NCI-H345 treated with DMSO at 0.1 percent for 48 hours (cell line): ENCODE measurements around the gene KIAA0825.
"Not testable (repeated sequence)": the region's sequence is repeated elsewhere in the genome, so short reads cannot be mapped to it uniquely, and the experiment has no call there.

Source experiments
- DNase-seq: peaks from one replicate; lab custom pipeline; 2025; ENCODE audit not compliant: unreplicated experiment; lab: John Stamatoyannopoulos, UW

Gene KIAA0825

DNA sequence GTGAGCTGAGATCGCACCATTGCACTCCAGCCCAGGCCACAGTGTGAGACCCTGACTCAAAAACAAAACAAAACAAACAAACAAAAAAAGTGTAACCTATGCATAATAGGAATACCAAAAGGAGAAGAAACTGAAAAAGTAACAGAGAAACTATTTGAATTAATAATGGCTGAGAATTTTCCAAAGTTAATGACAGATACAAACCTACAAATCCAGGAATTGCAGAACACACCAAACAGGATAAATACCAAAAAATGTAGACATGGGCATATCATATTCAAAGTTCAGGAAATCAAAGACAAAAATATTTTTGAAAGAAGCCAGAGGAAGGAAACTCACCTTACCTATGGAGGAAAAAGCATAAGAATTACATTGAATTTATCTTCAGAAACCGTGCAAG, 493.3 kb downstream of the KIAA0825 start:
- DNase-seq: no peak

DNA sequence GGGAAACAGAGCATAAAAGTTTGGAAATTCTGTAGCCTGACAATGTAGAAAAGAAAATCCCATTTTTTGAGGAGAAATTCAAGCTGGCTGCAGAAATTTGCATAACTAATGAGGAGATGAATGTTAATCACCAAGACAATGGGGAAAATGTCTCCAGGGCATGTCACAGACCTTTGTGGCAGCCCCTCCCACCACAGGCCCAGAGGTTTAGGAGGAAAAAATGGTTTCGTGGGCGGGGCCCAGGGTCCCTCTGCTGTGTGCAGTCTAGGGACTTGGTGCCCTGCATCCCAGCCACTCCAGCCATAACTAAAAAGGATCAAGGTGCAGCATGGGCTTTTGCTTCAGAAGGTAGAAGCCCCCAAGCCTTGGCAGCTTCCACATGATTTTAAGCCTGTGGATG, 502.1 kb downstream of the KIAA0825 start:
- DNase-seq: not testable (repeated sequence)

DNA sequence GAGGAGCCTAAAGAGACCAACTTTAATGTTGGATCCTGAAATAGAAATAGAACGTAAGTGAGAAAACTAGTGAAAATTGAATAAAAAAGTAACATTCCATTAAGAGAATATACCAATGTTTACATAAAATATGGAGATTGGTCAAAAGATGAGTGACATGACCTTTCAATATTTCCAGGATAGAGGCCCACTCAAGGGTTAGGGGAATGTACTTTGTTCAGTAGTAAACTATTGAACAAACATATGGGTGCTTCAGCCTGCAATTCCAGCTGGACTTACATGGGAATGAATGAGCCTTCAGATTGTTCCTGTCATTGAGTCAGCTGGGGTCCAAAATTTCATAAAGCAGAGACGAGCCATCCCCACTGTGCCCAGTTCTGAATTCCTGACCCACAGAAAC, 505.3 kb downstream of the KIAA0825 start:
- DNase-seq: no peak

DNA sequence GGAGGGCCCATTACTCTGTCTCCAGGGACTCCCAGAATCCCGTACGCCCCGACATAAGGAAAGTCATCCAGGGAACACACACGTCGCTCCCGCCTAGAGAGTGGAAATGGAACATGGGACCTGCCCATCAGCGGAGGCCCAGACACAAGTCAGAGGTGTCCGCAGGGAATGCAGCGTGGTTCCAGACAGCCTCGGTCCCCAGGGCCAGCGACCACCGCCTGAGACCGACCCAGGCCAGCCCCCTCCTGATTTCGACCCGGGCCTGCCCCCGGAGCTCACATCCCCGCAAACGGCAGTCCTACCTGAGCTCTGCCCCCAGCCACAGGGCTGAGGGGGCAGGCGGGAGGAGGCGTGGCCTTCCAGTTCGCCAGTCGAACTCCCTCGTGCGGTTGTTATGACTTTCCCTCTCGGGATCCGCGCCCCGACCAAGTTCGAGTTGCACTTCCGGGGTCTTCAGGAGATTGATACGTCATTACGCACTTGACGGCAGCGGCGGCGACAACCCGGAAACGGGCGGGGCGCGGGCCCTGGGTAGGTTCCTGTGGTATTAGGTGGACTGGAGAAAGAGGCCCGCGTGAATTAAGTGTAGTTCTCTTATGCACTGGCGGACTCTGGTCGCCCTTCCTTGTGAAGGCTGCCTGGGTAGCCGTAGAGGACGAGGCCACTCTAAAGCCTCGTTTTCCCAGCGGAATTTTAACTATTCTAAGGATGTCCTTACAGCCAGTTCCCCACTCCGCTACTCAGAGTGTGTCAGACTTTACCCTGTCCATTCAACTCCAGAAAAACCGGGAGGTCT, 507.0 kb downstream of the KIAA0825 start:
- DNase-seq: peak; percentile 88

DNA sequence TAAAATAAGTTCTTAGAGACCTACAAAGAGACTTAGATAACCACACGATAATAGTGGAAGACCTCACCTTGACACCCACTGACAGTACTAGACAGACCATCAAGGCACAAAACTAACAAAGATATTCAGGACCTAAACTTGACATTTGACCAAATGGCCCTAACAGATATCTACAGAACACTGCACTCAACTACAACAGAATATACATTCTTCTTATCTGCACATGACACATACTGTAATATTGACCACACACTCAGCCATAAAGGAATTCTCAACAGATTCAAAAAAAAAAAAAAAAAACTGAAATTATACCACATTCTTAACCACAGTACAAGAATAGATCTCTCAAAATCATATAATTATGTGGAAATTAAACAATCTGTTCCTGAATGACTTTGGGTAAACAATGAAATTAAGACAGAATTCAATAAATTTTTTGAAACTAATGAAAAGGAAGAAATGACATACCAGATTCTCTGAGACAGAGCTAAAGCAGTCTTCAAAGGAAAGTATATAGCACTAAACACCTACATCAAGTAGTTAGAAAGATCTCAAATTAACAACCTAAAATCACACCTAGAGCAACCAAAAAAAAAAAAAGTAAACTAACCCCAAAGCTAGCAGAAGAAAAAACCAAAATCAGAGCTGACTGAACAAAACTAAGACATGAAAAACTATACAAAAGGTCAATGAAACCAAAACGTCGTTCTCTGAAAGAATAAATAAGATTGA, 514.7 kb downstream of the KIAA0825 start:
- no peak for DNase-seq
